Fibroblast of the aortic adventitia (primary cell): ENCODE results near the gene ASCL4. TPM values are rescaled to one million over a fixed set of nuclear protein-coding genes. Genes with fewer than 3 reads are reported as not detected.

Experiments
- DNase-seq: peaks from one replicate; pipeline ENCODE4 v3.0.0-alpha.2; 2010; ENCODE audit warnings: low read depth
- H3K4me3 ChIP-seq: 2 replicates; pipeline ENCODE4 v1.5.1; 2011; ENCODE audit warnings: low read depth, mild to moderate bottlenecking, control low read depth, low read length, moderate library complexity
- total RNA-seq: library from RNA; depleted of rRNA; stranded (reverse); fragments of >200 nt; gene quantifications from 2 replicates; pipeline ENCODE4 v1.2.3, GENCODE V29; 2012; ENCODE audit warnings: low replicate concordance
- TF ChIP-seq, protein P1 (sequence below): IDR thresholded peaks from 2 replicates; pipeline ENCODE4 v1.5.1; 2011; ENCODE audit warnings: mild to moderate bottlenecking, low read length, control low read depth, inconsistent platforms; ENCODE audit not compliant: insufficient read depth

Gene ASCL4
- total RNA-seq, 1 donor = not detected

DNA sequence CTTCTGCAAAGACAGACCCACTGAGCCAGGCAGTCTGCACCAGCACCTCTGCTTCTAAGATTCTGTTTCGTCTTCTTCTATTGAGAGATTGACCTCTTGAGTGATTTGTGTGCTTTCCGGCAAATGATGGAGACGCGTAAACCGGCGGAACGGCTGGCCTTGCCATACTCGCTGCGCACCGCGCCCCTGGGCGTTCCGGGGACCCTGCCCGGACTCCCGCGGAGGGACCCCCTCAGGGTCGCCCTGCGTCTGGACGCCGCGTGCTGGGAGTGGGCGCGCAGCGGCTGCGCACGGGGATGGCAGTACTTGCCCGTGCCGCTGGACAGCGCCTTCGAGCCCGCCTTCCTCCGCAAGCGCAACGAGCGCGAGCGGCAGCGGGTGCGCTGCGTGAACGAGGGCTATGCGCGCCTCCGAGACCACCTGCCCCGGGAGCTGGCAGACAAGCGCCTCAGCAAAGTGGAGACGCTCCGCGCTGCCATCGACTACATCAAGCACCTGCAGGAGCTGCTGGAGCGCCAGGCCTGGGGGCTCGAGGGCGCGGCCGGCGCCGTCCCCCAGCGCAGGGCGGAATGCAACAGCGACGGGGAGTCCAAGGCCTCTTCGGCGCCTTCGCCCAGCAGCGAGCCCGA is 703 bp downstream of the ASCL4 start:
- TF ChIP-seq, protein P1, sequence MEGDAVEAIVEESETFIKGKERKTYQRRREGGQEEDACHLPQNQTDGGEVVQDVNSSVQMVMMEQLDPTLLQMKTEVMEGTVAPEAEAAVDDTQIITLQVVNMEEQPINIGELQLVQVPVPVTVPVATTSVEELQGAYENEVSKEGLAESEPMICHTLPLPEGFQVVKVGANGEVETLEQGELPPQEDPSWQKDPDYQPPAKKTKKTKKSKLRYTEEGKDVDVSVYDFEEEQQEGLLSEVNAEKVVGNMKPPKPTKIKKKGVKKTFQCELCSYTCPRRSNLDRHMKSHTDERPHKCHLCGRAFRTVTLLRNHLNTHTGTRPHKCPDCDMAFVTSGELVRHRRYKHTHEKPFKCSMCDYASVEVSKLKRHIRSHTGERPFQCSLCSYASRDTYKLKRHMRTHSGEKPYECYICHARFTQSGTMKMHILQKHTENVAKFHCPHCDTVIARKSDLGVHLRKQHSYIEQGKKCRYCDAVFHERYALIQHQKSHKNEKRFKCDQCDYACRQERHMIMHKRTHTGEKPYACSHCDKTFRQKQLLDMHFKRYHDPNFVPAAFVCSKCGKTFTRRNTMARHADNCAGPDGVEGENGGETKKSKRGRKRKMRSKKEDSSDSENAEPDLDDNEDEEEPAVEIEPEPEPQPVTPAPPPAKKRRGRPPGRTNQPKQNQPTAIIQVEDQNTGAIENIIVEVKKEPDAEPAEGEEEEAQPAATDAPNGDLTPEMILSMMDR = no peak
- DNase-seq = no peak
- no peak overlapping the region for H3K4me3 ChIP-seq

DNA sequence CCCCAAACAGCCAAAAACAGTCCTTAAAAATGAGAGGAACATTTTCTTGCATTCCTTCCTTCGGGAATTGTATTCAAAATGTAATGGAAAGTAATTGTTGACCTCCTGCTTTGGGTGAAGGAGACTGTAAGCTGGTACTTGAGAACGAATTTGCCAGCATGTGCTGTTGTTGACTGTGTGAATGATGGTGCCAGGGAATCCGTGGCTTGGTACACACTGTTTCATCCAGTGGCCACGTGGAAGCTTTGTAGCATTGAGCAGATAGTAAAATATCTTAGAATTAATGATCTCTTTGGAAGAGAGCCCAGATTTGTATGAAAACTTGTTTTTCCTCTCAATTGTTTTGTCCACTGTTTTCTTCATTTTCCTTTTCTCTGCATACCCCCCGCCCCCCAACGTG is 1.7 kb downstream of the ASCL4 start:
- no peak for DNase-seq
- no peak overlapping the region for H3K4me3 ChIP-seq
- TF ChIP-seq, protein P1 = no peak

DNA sequence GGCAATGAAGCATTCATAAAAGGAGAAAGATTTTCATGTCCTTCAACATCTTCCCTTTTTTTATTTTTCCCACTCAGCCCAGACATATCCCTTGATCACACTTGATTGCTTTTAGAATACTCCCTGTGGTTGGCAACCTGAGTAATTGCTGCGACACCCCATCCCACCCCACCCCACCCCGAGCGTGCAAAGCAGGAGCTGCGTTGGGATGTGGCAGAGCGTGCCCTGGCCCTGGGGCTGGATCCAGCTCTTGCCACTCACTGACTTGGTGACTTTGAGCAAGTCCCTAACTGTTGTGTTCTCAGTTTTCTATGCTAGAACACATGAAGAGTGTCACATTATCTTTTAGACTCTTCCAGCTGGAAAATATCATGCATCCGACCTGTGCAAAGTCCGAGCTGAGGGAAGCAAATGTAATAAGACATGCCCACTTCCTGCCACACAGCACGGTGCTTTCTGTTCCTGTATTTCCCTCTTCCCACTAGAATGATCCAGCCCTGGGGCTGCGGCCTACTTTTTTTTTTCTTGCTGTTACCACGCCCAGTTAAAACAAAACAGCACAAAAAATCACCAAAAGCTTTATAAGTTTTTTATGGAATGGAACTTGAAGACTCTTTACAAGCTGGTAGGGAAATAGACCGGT is 4.0 kb downstream of the ASCL4 start:
- no peak overlapping the region for H3K4me3 ChIP-seq
- TF ChIP-seq, protein P1 = no peak
- DNase-seq = no peak

DNA sequence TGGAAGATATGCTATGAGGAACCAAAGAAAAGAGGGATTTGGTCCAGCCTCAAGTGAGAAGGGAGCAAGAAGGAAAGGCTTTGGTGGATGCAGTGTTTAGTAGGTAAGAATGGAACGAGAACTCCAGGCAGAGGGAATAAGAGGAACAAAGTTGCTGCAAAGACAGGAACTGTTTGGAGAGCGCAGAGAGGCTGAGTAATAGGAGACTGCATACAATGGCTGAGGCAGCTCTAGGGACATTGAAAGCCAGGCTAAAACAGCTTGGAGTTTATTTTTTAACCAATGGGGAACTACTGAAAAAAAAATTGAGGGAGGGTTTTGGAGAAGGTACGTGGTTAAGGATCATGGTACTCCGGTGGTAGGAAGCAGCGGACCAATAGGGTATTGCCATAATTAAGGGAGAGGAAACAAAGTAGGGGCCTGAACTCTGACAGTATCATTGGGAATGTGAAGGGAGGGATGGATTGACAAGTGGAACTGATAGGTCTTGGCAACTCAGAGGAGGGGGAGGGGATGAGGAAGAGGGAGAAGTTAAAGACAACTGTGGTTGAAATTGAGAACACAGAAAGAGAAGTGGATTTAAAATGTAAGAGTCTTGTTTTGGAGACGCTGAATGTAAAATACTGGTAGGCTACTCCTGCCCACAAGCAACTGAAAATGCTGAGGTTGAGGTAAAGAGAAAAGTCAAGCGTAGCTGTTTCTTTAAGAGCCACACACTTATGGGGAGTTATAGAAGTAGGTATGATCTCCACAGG is 4.8 kb downstream of the ASCL4 start:
- no peak for DNase-seq
- H3K4me3 ChIP-seq = no peak overlapping the region
- TF ChIP-seq, protein P1 = no peak

DNA sequence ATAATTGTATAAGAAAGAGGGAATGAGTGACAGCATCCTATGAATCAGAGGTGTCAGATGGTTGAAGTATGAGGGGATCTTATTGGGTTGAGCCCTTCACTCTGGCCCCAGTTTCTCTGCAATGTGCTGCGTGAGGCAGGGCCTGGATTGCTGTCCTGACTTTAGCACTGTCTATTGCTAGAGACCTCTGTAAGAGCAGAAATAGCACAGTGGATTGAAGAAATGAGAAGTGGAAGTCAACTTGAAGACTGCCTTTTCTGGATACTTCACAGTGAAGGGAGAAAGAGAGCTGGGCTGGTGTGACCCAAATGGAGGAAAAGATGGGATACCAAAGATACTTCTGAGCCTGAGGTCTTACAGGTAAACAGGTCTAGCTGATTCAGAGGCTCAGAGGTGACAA is 5.8 kb downstream of the ASCL4 start:
- DNase-seq = no peak
- TF ChIP-seq, protein P1 = no peak
- H3K4me3 ChIP-seq = no peak overlapping the region

DNA sequence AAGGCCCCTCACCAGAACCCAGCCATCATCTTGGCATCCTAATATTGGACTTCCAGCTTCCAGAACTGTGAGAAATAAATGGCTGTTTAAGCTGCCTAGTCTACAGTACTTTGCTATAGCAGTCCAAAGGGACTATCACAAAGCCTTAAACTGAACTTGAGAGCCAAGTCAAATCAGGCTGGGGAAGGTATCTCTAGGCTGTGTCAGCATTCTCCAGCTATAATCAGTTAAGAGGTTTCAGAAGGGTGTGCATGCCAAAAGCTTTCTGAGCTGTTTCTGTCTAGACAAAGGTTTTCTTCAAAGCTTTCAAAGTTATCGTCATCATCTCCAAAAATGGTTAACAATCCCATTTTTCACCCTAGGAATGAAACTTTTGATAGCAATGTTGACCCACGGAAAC is 7.6 kb downstream of the ASCL4 start:
- no peak overlapping the region for H3K4me3 ChIP-seq
- TF ChIP-seq, protein P1 = no peak
- DNase-seq = no peak
